Effector memory CD8-positive, alpha-beta T cell (primary cell): ENCODE measurements around the gene DYNLL2.
A peak's percentile ranks its signal among the peaks of the same experiment; 100 is the strongest.
"Not testable (repeated sequence)": the region's sequence is repeated elsewhere in the genome, so short reads cannot be mapped to it uniquely, and the experiment has no call there.

Experiments
- ATAC-seq: fragments of 150-1000 bp; cut with Tn5 transposase; replicated peaks from 2 replicates; pipeline ENCODE4 v1.10.0; 2021; ENCODE audit warnings: mild to moderate bottlenecking, moderate library complexity
- DNase-seq, 3 experiments: peaks; one replicate each; pipeline ENCODE4 v3.0.0; 2021
- H3K27ac Mint-ChIP-seq, 2 donors: one replicate each; pipeline ENCODE4 v1.8.0; 2022; ENCODE audit warnings: mild to moderate bottlenecking in 2 of 2, mixed read lengths in 2 of 2, moderate library complexity in 2 of 2
- H3K27me3 Mint-ChIP-seq, 2 donors: one replicate each; pipeline ENCODE4 v1.8.0; 2022; ENCODE audit warnings: mixed read lengths in 2 of 2
- H3K36me3 Mint-ChIP-seq: one replicate; pipeline ENCODE4 v1.8.0; 2022; ENCODE audit warnings: mild to moderate bottlenecking, moderate library complexity, mixed read lengths; ENCODE audit not compliant: insufficient read depth
- H3K4me1 Mint-ChIP-seq, 2 donors: one replicate each; pipeline ENCODE4 v1.8.0; 2022; ENCODE audit warnings: low read depth in 2 of 2, mixed read lengths in 2 of 2
- H3K4me3 Mint-ChIP-seq, 2 donors: one replicate each; pipeline ENCODE4 v1.8.0; 2022; ENCODE audit warnings: mild to moderate bottlenecking in 2 of 2, mixed read lengths in 2 of 2, moderate library complexity in 2 of 2
- H3K9me3 Mint-ChIP-seq, 2 donors: one replicate each; pipeline ENCODE4 v1.8.0; 2022; ENCODE audit warnings: mixed read lengths in 2 of 2

The DYNLL2 gene

DNA sequence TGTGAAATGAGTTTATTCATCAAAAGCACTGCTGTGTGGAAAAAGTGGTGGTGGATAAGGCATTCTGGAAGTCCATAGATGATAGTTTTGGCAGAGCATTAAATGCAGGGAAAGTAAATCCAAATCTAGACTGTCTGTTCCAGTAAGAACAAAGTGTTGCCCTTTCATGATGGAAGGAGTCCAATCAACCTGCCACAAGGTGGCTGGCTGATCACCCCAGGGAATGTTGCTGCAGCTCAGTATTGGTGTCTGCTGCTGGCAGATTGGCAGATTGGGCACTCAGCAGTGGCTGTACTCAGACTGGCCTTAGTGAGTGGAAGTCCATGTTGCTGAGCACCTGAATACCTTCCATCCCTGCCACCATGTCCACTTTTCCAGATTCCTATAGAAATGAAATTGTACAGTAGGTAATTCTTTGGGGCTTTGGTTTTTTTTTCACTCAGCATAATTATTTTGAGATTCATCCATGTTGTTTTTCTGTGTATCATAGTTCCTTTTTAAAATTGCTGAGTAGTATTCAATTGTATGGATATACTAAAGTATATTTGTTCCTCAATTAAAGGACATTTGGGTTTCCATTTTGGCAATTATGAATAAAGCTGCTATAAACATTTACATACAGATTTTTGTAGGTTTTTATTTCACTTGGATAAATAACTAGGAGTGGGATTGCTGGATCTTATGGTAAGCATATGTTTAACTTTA is 14.3 kb downstream of the DYNLL2 start:
- H3K9me3 Mint-ChIP-seq: no peaks in the 10 kb centered on the region
- ATAC-seq (no peak), DNase-seq (no peak)
- peaks cover 10 to 28% of the 10 kb centered on the region in 2 donors for H3K4me1 Mint-ChIP-seq
- H3K36me3 Mint-ChIP-seq: peaks cover 3% of the 10 kb centered on the region
- H3K27me3 Mint-ChIP-seq: no peaks in the 10 kb centered on the region
- no peak overlapping the region for H3K27ac Mint-ChIP-seq
- H3K4me3 Mint-ChIP-seq: no peak overlapping the region

GRCh38 chr17:58100506-58100905 is 17.3 kb downstream of the DYNLL2 start:
- H3K4me1 Mint-ChIP-seq: peaks cover 2 to 17% of the 10 kb centered on the region in 2 donors
- H3K27ac Mint-ChIP-seq: no peak overlapping the region
- DNase-seq: no peak

DNA sequence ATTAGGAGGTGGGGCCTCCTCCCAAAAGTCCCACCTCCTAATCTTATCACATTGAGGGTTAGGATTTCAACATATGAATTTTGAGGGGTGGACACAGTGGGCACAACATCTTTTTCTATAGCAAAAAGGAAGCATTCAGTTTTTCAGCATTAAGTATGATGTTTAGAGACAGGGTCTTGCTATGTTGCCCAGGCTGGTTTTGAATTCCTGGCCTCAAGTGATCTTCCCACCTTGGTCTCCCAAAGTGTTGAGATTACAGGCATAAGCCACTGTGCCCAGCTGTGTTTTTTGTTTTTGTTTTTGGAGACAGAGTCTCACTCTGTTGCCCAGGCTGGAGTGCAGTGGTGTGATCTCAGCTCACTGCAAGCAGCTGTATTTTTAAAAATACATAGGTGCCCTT is 18.7 kb downstream of the DYNLL2 start:
- H3K9me3 Mint-ChIP-seq, H3K4me3 Mint-ChIP-seq: not testable (repeated sequence)

More at GRCh38 chr17:58100506-58100905, 17.3 kb downstream of the DYNLL2 start:
- Mint-ChIP-seq H3K36me3 (peaks cover 3% of the 10 kb centered on the region), H3K9me3 (no peaks in the 10 kb centered on the region), H3K27me3 (no peaks in the 10 kb centered on the region), H3K4me3 (no peak overlapping the region)
- no peak for ATAC-seq

DNA sequence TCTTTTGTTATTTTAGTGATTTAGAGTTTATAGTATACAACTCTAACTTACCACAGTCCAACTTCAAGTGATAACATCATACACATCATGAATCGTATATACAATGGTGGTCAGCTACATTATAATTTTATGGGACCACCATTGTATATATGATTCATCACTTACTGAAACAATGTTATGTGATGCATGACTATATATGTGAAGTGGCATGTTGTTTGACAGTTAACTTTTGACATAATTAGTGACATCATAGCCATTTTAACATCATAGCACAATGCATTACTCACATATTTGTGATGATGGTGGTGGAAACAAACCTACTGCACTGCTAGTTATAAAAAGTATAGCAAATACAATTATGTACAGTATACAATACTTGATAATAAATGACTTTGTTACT is 21.9 kb downstream of the DYNLL2 start:
- no peak overlapping the region for H3K4me3 Mint-ChIP-seq
- DNase-seq (no peak), ATAC-seq (no peak)
- peaks cover 0 to 4% of the 10 kb centered on the region in 2 donors for H3K4me1 Mint-ChIP-seq
- no peaks in the 10 kb centered on the region for H3K27me3 Mint-ChIP-seq
- H3K9me3 Mint-ChIP-seq: no peaks in the 10 kb centered on the region
- no peaks in the 10 kb centered on the region for H3K36me3 Mint-ChIP-seq
- no peak overlapping the region for H3K27ac Mint-ChIP-seq

More for the DNA sequence above, 18.7 kb downstream of the DYNLL2 start:
- not testable (repeated sequence) for H3K36me3 Mint-ChIP-seq, H3K27me3 Mint-ChIP-seq, H3K27ac Mint-ChIP-seq, DNase-seq, ATAC-seq
- H3K4me1 Mint-ChIP-seq: peaks cover 2 to 17% of the 10 kb centered on the region in 2 donors

GRCh38 chr17:58107306-58107705 is 24.1 kb downstream of the DYNLL2 start:
- Mint-ChIP-seq H3K36me3 (no peaks in the 10 kb centered on the region), H3K27ac (no peak overlapping the region), H3K9me3 (no peaks in the 10 kb centered on the region), H3K27me3 (peaks cover 5 to 8% of the 10 kb centered on the region in 2 donors), H3K4me3 (no peak overlapping the region), H3K4me1 (no peaks in the 10 kb centered on the region)
- ATAC-seq: no peak
- DNase-seq: no peak

- ATAC-seq (no peak), DNase-seq (no peak)
- H3K27ac Mint-ChIP-seq: no peak overlapping the region
- H3K4me1 Mint-ChIP-seq: no peaks in the 10 kb centered on the region
- H3K9me3 Mint-ChIP-seq: no peaks in the 10 kb centered on the region
- H3K36me3 Mint-ChIP-seq: no peaks in the 10 kb centered on the region
- peaks cover 5 to 8% of the 10 kb centered on the region in 2 donors for H3K27me3 Mint-ChIP-seq
- no peak overlapping the region for H3K4me3 Mint-ChIP-seq
Observed at GRCh38 chr17:58109197-58109596, 26.0 kb downstream of the DYNLL2 start.

DNA sequence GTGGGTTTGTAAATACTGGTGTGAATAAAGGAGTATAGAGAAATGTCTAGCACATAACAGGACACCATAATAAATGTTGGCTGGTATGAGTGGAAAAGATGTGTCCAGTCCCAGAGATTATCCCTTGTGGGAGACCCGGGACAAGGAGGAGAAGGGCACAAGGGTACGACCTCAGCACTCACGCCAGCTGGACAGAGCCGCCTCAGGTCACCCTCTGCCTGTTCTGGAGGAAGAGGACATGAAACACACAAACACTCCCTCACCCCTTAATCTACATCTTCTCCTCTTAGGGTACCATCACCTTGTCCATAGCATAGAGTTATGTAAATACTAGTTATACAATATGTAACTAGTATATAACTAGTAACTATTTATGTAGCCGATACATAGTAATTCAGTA is 26.8 kb downstream of the DYNLL2 start:
- no peak overlapping the region for H3K27ac Mint-ChIP-seq
- H3K4me1 Mint-ChIP-seq: no peaks in the 10 kb centered on the region
- H3K4me3 Mint-ChIP-seq: no peak overlapping the region
- ATAC-seq (no peak), DNase-seq (no peak)
- no peaks in the 10 kb centered on the region for H3K9me3 Mint-ChIP-seq
- H3K36me3 Mint-ChIP-seq: no peaks in the 10 kb centered on the region
- peaks cover 5 to 8% of the 10 kb centered on the region in 2 donors for H3K27me3 Mint-ChIP-seq

DNA sequence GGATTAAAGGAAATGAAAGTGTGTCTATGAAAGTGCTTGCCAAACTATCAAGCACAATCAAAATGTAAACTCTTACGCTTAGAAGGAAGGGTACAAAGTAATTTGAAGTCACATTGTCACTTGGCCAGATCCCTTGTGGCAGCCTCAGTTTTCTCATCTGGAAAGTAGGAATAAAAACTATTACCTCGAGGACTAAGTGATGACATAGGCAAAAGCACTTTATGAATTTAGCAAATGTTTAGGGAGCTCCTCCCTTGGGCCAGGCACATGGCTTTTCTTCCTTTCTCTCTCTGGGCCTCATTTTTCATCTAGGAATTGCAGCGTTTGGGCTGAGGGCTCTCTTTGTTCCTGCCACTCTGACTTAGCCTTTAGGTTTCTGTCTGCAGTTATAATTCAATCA is 28.5 kb downstream of the DYNLL2 start:
- Mint-ChIP-seq H3K36me3 (no peaks in the 10 kb centered on the region), H3K4me1 (no peaks in the 10 kb centered on the region), H3K27ac (no peak overlapping the region), H3K27me3 (peaks cover 14 to 25% of the 10 kb centered on the region in 2 donors), H3K4me3 (no peak overlapping the region), H3K9me3 (no peaks in the 10 kb centered on the region)
- ATAC-seq: no peak
- no peak for DNase-seq

DNA sequence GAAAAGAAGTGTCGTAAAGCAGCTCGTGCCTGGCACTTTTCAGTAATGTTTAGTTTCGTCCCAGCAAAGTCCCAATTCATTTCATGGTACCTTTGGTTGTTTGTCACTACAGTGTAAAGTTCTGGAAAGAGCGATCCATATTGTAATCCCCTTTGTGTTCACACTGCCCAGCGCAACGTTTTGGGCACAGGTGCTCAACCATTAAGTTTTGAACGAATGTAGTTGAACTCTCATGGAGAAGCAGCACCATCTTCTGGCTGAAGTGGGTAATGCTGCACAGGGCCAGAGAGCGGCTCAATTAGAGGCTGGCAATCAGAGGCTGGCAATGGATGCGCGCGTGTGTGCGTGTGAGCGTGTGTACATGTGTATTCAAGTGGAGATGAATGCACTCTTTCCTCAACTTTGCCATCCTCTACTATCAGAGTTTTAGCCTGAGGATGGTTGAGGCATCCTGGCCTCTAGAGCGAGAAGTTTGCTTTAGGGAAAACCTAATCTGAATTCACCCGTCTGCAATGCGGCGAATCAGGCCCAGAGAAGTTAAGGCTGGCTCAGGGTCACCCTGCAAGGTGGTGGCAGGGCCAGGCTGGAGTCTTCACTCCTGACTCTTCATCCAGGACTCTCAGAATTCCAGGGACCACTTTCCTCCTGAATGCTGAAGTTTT is 29.9 kb downstream of the DYNLL2 start:
- no peak overlapping the region for H3K4me3 Mint-ChIP-seq
- no peak overlapping the region for H3K27ac Mint-ChIP-seq
- no peaks in the 10 kb centered on the region for H3K9me3 Mint-ChIP-seq

DNA sequence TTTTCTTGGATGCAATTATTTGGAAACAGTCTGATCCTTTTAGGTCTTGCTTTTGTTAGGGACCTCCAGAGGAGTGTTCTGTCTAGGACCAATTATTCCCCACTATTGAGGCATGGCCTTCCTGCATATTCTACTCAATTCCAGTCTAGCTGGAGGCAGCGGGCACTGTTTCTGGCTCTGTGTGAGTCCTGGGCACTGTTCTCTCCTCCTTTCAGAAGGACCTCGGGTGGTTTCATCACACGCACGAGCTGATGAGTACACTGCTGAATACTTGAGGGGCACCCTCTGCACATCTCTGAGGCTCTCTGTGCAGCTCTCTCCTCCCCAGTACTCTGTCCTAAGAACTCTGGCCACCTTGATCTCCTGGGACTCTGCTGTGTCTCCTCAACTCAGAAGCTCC is 30.7 kb downstream of the DYNLL2 start:
- Mint-ChIP-seq H3K4me3 (no peak overlapping the region), H3K27me3 (peaks cover 24 to 38% of the 10 kb centered on the region in 2 donors), H3K4me1 (no peaks in the 10 kb centered on the region), H3K27ac (no peak overlapping the region), H3K36me3 (no peaks in the 10 kb centered on the region), H3K9me3 (no peaks in the 10 kb centered on the region)
- ATAC-seq: no peak
- no peak for DNase-seq

More for the DNA sequence above, 29.9 kb downstream of the DYNLL2 start:
- H3K27me3 Mint-ChIP-seq: peaks cover 21 to 33% of the 10 kb centered on the region in 2 donors
- peak; percentile 84 to 91 (median 85) for DNase-seq
- peak; percentile 93 for ATAC-seq
- no peaks in the 10 kb centered on the region for H3K4me1 Mint-ChIP-seq
- no peaks in the 10 kb centered on the region for H3K36me3 Mint-ChIP-seq

- ATAC-seq (no peak), DNase-seq (no peak)
- H3K4me3 Mint-ChIP-seq: no peak overlapping the region
- H3K9me3 Mint-ChIP-seq: no peaks in the 10 kb centered on the region
- H3K27me3 Mint-ChIP-seq: peaks cover 28 to 42% of the 10 kb centered on the region in 2 donors
- H3K4me1 Mint-ChIP-seq: peaks cover 3 to 9% of the 10 kb centered on the region in 2 donors
- H3K36me3 Mint-ChIP-seq: peaks cover 10% of the 10 kb centered on the region
- H3K27ac Mint-ChIP-seq: no peak overlapping the region
Observed at GRCh38 chr17:58117382-58117781, 34.2 kb downstream of the DYNLL2 start.

- peaks cover 28 to 42% of the 10 kb centered on the region in 2 donors for H3K27me3 Mint-ChIP-seq
- no peak overlapping the region for H3K27ac Mint-ChIP-seq
- peaks cover 10% of the 10 kb centered on the region for H3K36me3 Mint-ChIP-seq
- DNase-seq (no peak), ATAC-seq (no peak)
- H3K4me3 Mint-ChIP-seq: no peak overlapping the region
- H3K9me3 Mint-ChIP-seq: no peaks in the 10 kb centered on the region
- H3K4me1 Mint-ChIP-seq: peaks cover 6 to 12% of the 10 kb centered on the region in 2 donors
Observed at GRCh38 chr17:58119491-58119890, 36.3 kb downstream of the DYNLL2 start.

DNA sequence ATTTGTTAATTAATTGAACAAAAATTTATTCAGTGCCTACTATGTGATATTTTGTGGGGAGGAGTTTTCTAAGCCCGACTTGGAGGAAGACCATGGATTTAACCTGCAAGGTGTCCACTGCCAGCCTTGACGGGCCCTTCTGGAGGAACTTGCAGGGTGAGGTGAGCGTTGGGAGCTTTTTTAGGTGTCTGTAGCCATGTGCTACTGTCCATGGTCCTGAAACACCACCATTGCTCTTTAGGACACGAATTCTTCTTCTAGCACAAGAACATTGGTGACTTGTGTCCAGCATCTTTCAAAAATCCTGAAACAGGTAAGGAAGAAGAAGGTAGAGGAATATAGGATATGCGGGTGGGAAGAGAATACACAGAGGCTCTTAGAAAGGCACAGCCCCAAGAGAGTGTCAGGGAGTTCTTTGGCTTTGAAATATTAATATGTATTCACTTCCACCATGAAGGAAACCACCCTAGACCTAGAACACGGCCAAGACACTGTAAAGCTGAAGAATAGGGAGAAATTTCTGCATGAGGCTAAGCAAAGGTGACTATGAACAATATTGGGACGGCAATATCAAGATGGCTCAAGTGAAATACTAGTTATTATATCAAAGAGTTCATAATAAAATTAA is 37.1 kb downstream of the DYNLL2 start:
- Mint-ChIP-seq H3K9me3 (no peaks in the 10 kb centered on the region), H3K27ac (no peak overlapping the region), H3K27me3 (peaks cover 28 to 39% of the 10 kb centered on the region in 2 donors), H3K4me3 (no peak overlapping the region), H3K4me1 (peaks cover 6 to 12% of the 10 kb centered on the region in 2 donors), H3K36me3 (peaks cover 10% of the 10 kb centered on the region)
- ATAC-seq (peak; percentile 52), DNase-seq (peak; percentile 46 to 52 (median 51))
